NCI-H1930 (cell line): ENCODE data around the gene DGCR2.
"Not testable (repeated sequence)": the region's sequence is repeated elsewhere in the genome, so short reads cannot be mapped to it uniquely, and the experiment has no call there.

Experiments
- DNase-seq, 2 experiments: peaks; one replicate each; lab custom pipeline; 2025; lab: John Stamatoyannopoulos, UW

DGCR2 gene

GRCh38 chr22:19003508-19003907 is 118.7 kb downstream of the DGCR2 start:
- DNase-seq = no peak

GRCh38 chr22:19002684-19003038 is 119.6 kb downstream of the DGCR2 start:
- DNase-seq = no peak

- DNase-seq = no peak
Observed at GRCh38 chr22:19001204-19001603, 121.0 kb downstream of the DGCR2 start.

- DNase-seq = not testable (repeated sequence)
Observed at GRCh38 chr22:19000106-19000505, 122.1 kb downstream of the DGCR2 start.

- DNase-seq = no peak
Observed at GRCh38 chr22:18999416-18999815, 122.8 kb downstream of the DGCR2 start.

- DNase-seq = no peak
Observed at GRCh38 chr22:18999008-18999407, 123.2 kb downstream of the DGCR2 start.

- no peak for DNase-seq
Observed at GRCh38 chr22:18997925-18998315, 124.3 kb downstream of the DGCR2 start.

GRCh38 chr22:18997306-18997924 is 124.8 kb downstream of the DGCR2 start:
- no peak for DNase-seq

GRCh38 chr22:18996376-18996900 is 125.8 kb downstream of the DGCR2 start:
- no peak for DNase-seq

GRCh38 chr22:18995327-18995711 is 126.9 kb downstream of the DGCR2 start:
- no peak for DNase-seq

GRCh38 chr22:18994701-18995326 is 127.4 kb downstream of the DGCR2 start:
- DNase-seq = no peak

- no peak for DNase-seq
Observed at GRCh38 chr22:18994056-18994455, 128.2 kb downstream of the DGCR2 start.

- DNase-seq = no peak
Observed at GRCh38 chr22:18992543-18993198, 129.5 kb downstream of the DGCR2 start.

GRCh38 chr22:18991821-18992442 is 130.3 kb downstream of the DGCR2 start:
- DNase-seq = no peak

GRCh38 chr22:18991138-18991432 is 131.1 kb downstream of the DGCR2 start:
- DNase-seq = no peak

- no peak for DNase-seq
Observed at GRCh38 chr22:18990355-18991137, 131.7 kb downstream of the DGCR2 start.

GRCh38 chr22:18988958-18989357 is 133.3 kb downstream of the DGCR2 start:
- DNase-seq = no peak

- DNase-seq = no peak
Observed at GRCh38 chr22:18987765-18988164, 134.4 kb downstream of the DGCR2 start.

GRCh38 chr22:18987114-18987513 is 135.1 kb downstream of the DGCR2 start:
- not testable (repeated sequence) for DNase-seq
